NCI-H446 (cell line): ENCODE data around the gene SLC26A1.

ENCODE experiments used
- DNase-seq, 2 experiments: peaks; one replicate each; lab custom pipeline; 2025; lab: John Stamatoyannopoulos, UW

Gene SLC26A1

GRCh38 chr4:964346-965025 is 28.7 kb downstream of the SLC26A1 start:
- DNase-seq: no peak

DNA sequence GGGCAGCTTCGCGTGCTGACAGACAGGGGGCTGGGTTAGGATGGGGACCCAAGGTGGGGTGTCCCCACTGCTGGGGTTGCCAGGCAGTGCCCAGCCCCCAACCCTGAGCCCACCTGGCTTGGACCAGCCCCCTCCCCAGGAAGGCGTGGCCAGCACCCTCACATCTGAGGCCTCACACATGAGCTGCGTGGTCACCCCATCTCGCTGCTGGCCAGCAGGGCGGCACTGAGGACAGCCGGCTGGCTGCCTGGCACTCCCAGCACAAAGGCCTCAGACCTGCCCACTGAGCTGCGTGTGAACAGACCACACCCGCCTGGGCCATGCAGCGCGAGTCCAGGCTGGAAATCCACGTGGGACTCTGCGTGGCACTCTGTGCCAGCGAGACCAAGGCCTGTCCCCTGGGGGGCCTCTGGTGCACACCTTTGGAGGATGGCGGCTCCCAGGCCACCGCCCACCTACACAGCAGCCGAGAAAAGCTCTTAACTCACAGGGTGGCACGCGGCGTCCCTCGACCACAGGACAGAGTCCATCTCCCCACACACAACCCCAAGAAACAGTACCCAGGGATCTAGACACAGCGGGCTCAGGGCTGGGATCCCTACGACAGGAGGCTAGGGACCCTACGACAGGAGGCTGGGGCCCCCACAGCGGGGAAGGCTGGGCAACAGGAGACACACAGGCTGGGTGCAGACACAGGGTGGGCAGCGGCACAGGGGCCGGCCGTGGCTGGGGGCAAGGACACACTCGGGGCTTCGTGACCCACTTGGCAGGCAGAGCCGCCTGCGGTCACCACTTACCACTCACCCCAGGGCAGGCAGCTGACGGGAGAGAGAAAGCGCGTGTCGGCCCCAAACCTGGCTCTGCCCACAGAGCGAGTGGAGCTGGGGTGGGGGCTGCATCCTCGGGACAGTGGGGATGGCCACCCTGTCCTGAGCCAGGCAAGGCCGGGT is 29.7 kb downstream of the SLC26A1 start:
- DNase-seq: no peak

DNA sequence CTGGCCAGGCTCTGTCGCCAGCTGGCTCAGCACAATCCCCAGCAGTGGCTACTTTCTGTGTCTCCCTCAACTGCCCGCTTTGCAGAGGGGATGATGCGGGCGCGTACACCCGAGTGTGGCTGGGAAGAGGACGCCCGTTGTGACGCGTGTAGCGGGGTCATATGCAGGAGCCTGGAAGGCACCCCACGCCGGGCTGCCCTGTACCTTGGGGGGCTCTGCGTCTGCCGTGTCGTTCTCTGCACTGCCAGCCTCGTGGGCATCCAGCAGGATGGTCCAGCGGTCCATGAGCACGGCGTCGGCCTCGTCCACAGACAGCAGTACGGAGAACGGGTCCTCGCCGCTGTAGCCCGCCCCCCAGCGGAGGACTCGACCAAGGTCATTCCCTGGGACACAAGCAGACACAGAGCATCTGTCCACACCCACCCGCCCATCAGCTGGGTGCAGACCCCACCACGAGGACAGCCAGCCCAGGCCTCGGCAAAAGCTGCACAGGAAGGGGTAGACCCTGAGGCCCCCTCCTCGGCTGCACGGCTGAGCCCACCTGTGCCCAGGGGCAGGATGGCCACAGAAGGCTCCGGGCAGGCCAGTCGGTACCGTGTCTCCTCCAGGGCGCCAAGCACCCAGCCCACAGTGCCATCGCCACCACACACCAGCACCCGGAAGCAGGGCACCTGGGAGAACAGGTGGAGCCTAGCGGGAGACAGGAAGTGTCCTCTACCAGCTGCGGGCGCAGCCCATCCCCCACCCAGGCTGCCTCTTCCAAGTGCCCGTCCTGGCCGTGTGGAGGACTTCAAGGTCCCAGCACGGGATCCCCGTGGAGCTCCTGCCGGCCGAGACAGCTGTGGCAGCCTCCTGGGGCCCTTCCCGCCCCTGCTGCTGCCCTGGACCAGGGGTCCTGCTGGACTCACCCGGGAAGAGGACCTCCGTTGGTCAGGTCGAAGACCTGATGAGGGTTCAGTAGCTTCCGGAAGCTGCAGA is 30.7 kb downstream of the SLC26A1 start:
- DNase-seq: no peak

GRCh38 chr4:961351-962230 is 31.6 kb downstream of the SLC26A1 start:
- DNase-seq: no peak

DNA sequence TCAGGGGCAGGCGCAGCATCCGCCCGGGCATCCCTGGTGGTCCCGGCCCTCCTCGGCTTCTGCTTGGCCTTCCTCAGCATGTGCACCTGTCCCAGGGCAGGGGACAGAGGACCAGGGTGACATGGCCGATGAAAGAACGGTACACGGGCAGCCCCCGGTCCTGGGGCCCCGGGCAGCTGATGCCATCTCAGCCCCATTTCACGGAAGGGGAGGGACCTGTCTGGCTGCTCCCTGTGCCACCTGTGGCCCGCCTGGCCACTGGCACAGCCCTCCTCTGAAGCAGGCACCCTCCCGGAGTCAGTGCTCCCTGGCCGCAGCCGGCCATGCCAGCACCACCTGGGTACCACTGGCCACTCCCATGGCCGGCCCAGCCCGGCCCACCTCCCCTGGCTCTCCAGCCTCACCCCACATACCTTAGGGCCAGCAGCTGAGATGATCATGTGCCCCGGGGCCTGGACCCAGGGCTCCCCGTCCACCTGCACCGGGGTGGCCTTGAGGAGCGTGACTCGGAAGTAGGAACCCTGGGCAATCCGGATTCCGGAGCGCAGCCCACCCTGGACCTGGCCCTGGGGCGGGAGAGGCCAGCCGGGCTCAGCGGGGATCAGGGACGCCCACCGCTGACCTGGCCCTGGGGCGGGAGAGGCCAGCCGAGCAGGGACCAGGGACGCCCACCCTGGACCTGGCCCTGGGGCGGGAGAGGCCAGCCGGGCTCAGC is 32.4 kb downstream of the SLC26A1 start:
- DNase-seq: no peak

DNA sequence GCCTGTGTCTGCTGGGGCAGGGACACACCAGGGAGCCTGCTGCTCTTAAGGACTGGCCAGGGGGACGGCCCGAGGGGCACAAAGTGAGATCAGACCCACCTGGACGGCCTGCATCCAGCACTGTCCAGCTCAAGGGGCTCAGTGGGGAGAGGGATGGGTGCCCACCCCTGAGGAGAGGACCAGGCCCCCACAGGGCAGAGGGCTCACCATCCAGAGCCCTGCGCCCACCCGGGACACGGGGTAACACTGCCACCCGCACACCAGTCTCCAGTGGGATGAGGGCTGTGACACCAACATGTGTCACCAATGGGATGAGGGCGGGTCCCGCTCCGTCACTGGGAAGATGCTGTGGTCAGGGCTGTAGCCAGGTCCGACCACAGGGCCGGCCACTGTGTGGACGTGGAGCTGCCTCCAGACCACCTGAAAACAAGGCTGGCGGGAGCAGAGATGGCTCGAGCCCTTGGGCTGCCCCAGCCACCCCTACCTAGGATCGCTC is 33.0 kb downstream of the SLC26A1 start:
- DNase-seq: no peak

DNA sequence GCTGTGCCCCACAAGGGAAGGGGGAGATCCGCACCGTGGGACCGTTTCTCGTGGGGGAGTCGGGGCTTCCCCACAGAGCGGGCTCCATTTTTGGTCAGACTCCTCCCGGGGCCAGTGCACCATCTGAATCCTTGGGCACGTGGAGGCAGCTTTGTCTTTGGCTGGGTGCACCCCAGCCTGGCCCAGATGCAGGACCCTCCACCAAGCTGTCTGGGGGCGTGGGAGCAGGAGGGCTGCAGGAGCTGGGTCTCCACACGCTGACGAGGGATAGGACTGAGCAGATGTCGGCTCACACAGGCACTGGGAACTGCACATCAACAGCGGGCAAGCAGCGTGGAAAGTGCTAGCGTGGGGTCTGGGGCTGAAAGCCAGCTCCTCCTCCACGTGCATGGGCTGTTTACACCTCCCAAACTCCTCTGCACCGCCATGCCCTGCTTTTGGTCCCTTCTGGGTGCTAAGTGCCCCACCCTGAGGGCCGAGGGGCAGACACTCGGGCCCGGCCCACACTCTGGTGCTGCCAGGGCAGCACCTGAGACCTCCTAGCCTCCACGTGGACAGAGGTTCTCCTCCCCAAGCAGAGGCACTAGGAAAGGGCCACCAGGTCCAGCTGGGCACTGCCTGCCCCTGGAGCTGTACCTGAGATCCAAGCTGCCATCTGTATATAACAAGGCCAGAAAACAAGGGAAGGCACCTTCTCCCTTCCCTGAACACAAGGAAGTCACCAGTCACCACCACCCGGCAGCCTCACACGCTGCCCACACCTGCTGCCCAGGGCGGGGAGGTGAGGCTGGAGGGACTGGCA is 33.7 kb downstream of the SLC26A1 start:
- no peak for DNase-seq

DNA sequence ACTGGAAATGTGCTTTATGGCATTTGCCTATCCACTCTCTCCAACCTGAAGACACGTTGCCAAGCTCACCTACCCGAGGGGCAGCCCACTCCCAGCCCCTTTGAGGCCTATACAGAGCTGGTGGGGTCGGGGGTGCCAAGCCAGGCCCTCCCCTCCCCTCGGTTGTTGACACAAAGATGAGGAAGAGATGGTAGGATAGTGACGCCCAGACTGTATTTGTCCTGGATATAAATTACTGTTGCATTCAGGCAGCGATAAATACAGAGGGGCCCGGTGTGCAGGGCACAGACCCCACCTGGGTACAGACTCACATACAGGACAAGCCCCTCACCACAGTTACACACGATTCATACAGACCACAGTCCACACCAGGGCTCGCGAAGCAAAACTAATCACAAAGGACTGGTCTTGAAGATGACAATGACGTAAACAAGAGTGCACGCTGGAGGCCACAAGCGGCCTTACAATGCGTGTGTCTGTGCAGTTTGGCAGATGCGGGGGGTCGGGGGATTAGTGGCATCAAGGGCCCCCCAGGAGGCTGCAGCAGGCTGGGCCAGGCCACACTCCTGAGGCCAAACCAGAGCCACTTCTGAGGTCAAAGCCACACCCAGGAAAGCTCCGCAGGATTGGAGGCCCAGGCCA is 34.4 kb downstream of the SLC26A1 start:
- DNase-seq: no peak

DNA sequence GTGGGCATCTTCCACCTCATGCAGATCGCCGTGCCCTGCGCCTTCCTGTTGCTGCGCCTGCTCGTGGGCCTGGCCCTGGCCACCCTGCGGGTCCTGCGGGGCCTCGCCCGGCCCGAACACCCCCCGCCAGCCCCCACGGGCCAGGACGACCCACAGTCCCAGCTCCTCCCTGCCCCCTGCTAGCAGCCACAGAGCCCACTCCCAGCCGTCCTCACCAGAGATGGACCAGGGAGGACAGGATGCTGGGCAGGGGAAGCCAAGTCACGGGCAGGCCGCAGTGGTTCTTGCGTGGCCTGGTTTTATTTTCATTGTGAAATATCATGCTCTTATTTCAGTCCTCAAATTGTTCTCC is 34.9 kb downstream of the SLC26A1 start:
- DNase-seq: no peak

DNA sequence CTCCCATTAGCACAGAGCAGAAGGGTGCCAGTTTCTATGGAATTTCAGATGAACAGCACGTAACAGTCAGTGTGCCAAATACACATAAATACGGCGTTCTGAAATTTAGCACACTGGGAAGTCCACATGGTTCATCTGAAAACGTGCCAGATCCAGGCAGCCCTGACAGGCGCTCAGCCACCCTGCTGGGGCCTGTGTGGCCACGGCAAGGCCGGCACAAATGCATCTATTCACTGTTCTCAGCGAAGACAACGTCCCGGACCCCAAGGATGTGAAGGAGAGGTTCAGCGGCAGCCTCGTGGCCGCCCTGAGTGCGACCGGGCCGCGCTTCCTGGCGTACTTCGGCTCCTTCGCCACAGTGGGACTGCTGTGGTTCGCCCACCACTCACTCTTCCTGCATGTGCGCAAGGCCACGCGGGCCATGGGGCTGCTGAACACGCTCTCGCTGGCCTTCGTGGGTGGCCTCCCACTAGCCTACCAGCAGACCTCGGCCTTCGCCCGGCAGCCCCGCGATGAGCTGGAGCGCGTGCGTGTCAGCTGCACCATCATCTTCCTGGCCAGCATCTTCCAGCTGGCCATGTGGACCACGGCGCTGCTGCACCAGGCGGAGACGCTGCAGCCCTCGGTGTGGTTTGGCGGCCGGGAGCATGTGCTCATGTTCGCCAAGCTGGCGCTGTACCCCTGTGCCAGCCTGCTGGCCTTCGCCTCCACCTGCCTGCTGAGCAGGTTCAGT is 35.5 kb downstream of the SLC26A1 start:
- DNase-seq: no peak

DNA sequence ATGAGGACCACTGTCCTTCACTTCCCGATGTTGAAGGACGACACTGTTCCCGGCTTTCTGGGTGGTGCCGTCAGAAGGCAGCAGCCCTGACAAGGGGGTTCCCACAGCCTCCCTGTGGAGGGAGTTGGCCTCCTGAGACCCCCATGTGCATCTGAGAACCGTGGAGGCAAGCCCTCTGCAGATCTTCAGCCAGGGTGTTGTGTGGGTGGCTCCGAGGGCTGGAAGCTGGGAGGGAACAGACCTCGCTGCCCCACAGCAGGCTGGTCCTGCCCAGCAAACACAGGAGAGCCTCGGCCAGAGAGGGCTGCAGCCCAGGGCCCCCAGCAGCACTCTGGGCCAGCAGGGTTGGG is 36.0 kb downstream of the SLC26A1 start:
- DNase-seq: no peak

GRCh38 chr4:956531-957230 is 36.5 kb downstream of the SLC26A1 start:
- DNase-seq: no peak

DNA sequence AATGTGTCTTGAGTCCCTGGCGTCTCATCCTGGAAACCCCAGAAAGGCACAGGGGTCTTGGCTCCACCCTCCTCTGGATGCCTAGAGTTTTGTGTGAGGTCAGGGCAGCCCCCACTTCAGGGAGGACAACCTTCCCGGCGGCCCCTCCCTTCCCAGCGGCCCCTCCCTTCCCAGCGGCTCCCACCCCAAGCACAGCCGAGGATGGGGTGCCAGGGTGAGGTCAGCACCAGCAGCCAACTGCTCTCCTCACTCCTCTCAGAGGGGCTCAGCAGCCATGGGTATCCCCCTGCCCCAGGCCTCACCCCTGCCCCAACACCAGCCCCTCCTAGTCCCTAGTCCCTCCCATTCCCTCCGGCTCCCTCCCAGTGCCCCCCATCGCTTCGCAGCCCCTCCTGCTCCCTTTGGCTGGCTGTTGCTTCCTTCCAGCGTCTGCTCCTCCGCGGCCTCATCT is 37.2 kb downstream of the SLC26A1 start:
- DNase-seq: no peak

- DNase-seq: no peak
Measured at GRCh38 chr4:955161-955921, 37.9 kb downstream of the SLC26A1 start.

DNA sequence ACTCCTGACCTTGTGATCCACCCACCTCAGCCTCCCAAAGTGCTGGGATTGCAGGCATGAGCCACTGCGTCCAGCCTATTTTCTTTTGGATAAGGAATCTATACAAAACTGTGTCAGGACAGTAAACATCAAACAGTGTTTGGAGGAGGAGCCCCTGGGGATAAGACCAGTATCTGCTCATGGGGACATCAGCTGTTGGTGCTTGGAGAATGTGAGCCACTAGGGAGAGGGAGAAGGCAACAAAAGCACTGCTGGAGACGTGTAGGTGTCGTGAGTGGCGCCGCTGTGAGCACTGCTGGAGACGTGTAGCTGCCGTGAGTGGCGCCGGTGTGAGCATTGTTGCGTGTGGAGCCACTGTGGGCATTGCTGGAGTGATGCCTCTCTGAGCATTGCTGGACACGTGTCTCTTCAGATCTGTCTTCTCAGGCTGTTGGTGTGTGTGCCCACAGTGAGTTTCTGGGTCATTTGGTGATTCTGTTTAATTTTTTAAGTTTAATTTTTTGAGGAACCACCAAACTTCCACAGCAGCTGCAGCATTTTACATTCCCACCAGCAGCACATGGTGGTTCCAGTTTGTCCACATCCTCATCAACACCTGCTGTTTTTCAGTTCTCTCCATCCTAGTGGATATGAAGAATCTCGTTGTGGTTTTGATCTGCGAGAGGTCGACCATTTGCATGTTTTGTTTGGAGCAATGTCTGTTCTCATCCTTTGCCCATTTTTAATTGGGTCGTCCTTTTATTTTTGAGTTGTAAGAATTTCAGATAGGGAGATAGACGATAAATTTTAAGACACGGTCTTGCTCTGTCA is 38.8 kb downstream of the SLC26A1 start:
- DNase-seq: no peak

- DNase-seq: no peak
Measured at GRCh38 chr4:953574-953915, 39.7 kb downstream of the SLC26A1 start.
